Stimulated activated CD4-positive, alpha-beta T cell treated with anti-CD3 and anti-CD28 coated beads, Interleukin-4, amount 100 ng/mL, for 48 hours (primary cell): ENCODE measurements around the gene ACTA2.
A peak's percentile ranks its signal among the peaks of the same experiment; 100 is the strongest.
"Not testable (repeated sequence)": the region's sequence is repeated elsewhere in the genome, so short reads cannot be mapped to it uniquely, and the experiment has no call there.

Source experiments
- DNase-seq, 2 donors: peaks; one replicate each; pipeline ENCODE4 v3.0.0-alpha.2; 2020; ENCODE audit warnings: low read depth in 2 of 2

ACTA2 gene

GRCh38 chr10:88949912-88950837 is 2.4 kb downstream of the ACTA2 start:
- DNase-seq = no peak

GRCh38 chr10:88949051-88949450 is 3.5 kb downstream of the ACTA2 start:
- DNase-seq = no peak

- DNase-seq = no peak
These were observed 5.5 kb downstream of the ACTA2 start for GRCh38 chr10:88946965-88947590.

- DNase-seq = no peak
These were observed 6.4 kb downstream of the ACTA2 start for GRCh38 chr10:88946200-88946599.

GRCh38 chr10:88944813-88945212 is 7.8 kb downstream of the ACTA2 start:
- no peak for DNase-seq

GRCh38 chr10:88943778-88944177 is 8.8 kb downstream of the ACTA2 start:
- DNase-seq = no peak

- no peak for DNase-seq
These were observed 11.5 kb downstream of the ACTA2 start for GRCh38 chr10:88941026-88941425.

- DNase-seq = no peak
These were observed 13.6 kb downstream of the ACTA2 start for GRCh38 chr10:88938938-88939337.

- DNase-seq = no peak
These were observed 14.5 kb downstream of the ACTA2 start for GRCh38 chr10:88938039-88938438.

- DNase-seq = no peak
These were observed 15.9 kb downstream of the ACTA2 start for GRCh38 chr10:88936656-88937055.

- peak; percentile 46 to 58 for DNase-seq
These were observed 17.5 kb downstream of the ACTA2 start for GRCh38 chr10:88934900-88935672.

GRCh38 chr10:88933564-88933963 is 19.0 kb downstream of the ACTA2 start:
- no peak for DNase-seq

GRCh38 chr10:88932539-88933256 is 19.9 kb downstream of the ACTA2 start:
- DNase-seq = peak in 1 of 2 donors; percentile 13

GRCh38 chr10:88932029-88932428 is 20.5 kb downstream of the ACTA2 start:
- DNase-seq = not testable (repeated sequence)

GRCh38 chr10:88931548-88931947 is 21.0 kb downstream of the ACTA2 start:
- DNase-seq = no peak

- DNase-seq = no peak
These were observed 24.3 kb downstream of the ACTA2 start for GRCh38 chr10:88928254-88928653.

- no peak for DNase-seq
These were observed 25.2 kb downstream of the ACTA2 start for GRCh38 chr10:88927416-88927690.

- DNase-seq = no peak
These were observed 25.8 kb downstream of the ACTA2 start for GRCh38 chr10:88926566-88927415.

GRCh38 chr10:88923520-88923919 is 29.1 kb downstream of the ACTA2 start:
- DNase-seq = no peak

- no peak for DNase-seq
These were observed 30.5 kb downstream of the ACTA2 start for GRCh38 chr10:88922041-88922440.

GRCh38 chr10:88920986-88921593 is 31.5 kb downstream of the ACTA2 start:
- no peak for DNase-seq
